HG02798 (cell line): ENCODE data around the gene NFX1.

Experiments used
- ATAC-seq: cut with Tn5 transposase; IDR thresholded peaks from one replicate; pipeline ENCODE4 v1.9.1; 2021; ENCODE audit warnings: mild to moderate bottlenecking; ENCODE audit not compliant: unreplicated experiment, poor library complexity

The NFX1 gene

DNA sequence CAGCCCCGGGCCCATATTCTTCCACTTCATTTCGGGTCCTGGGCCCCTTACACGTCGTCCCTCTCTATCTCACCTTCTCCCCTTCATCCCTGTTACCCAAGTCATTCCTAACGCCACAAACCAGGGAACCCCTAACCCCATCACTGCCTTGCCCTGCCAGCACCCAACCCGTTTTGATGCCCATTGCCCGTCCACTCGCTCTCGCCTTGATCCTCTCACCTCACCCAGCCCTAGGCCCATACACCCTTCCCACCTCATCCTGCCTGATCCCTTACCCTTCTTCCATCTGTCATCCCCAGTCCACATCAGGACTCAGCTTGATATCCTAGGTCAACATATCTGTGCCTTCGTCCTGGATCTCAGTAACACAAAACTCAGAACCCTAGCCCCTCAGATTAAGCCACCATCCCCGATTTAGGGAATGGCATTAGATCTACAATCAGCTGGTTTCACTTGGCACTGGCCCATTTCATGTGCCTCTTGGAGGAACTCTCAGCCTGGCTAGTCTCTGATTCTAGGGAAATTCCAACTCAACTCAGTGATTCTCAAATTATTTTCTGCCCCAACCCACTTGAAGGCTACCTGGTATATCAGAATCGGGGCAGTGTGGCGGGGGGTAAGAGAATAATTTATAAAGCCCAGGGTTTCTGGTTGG is 25.0 kb upstream of the NFX1 start:
- no peak for ATAC-seq

DNA sequence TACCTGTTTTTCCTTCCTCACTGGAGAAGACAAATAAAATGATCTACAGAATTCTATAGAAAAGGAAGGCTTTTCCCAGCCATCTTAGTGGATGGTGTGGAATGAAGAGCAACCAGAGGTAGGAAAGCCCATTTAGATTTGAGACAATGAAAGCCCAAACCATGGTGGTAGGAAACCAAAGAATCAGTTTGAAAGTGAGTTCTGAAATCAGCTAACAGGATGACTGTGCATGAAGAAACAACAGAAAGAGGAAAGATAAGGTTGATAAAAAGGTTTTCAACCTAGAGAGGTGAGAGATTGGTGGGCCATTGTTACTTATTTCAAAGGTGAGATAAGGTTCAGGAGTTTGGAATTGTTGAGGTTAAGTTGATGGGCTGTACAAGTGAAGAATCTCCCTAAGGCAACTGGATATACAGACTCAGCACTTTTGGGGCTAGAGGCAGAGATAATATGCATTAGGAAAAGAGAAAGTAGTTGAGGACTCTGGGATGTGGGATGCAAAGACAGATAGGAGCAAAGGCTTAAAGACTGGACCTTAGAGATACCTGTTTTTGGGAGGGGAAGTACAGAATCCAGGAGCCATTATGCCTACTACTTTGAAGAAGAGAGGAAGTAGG is 23.1 kb upstream of the NFX1 start:
- no peak for ATAC-seq

DNA sequence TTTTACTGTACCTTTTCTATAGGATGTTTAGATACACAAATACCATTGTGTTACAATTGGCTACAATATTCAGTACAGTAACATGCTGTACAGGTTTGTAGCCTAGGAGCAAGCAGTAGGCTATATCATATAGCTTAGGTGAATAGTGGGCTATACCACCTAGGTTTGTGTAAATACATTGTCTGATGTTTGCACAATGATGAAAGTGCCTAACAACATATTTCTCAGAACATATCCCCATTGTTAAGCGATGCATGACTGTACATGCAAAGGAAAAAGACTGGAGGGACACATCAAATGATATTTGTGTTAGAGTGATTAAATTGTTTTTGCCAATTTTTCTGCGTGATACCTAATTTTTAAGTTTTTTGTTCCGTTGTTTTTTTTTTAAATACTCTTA is 20.2 kb upstream of the NFX1 start:
- no peak for ATAC-seq

DNA sequence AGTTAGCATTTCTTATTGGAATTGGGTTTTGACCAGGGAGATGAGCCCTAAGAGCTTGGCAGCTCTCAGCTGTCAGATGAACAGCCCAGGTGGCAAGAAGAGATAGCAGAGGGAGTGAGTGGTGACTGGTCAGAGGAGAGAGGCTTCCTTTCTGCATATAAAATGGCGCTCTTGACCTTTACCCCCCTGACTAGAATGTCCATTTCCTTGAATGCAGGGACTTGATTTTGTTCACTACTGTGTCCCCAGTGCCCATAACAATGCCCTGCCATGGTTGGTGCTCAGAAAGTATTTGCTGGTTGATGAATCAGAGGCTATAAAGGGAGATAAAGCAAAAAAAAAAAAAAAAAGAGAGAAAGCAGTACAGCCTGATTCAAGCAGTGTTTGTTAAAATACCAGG is 18.3 kb upstream of the NFX1 start:
- no peak for ATAC-seq

DNA sequence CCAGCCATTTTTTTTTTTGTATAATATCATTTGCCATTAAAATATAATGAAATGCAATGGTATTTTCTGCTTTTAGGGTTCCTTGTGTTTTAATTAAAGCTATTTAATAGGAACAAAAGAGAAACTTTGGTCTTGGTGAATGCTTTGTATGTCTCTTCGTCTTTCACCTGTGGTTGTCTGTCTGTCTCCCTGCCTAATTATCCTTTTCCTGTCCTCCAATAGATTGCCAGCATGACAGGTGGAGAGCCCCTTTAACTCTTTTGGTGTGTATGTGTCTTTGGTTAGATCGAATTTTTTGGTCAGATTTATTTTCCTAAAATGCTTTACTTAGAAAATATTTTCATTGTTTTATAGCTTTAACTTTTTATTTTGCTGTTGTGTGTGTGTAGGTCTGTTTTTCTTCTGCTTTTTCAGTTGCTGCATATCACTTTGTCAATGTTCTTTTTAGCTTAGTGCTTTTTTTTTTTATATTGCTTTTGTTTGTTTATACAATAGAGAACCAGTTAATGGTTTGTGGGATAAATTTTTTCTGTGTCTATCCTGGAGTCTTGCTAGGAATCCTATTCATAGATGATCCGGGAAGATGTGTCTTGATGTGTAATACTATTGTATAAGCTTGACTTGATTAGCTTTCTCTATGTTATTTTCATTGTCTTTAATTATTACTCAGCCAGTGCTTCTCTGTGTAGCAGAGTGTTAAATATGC is 16.9 kb upstream of the NFX1 start:
- no peak for ATAC-seq

DNA sequence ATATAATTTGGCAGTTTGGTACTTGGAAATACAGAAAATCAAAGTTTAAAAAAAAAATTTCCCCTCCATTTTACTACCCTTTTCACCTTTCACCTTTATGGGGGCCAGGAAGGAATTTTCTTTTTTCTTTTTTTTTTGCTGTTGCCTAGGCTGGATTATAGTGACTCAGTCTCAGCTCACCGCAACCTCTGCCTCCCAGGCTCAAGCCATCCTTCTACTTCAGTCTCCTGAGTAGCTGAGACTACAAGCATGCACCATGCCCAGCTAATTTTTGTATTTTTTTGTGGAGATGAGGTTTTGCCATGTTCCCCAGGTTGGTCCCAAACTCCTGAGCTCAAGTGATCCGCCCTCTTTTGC is 16.4 kb upstream of the NFX1 start:
- ATAC-seq = no peak

DNA sequence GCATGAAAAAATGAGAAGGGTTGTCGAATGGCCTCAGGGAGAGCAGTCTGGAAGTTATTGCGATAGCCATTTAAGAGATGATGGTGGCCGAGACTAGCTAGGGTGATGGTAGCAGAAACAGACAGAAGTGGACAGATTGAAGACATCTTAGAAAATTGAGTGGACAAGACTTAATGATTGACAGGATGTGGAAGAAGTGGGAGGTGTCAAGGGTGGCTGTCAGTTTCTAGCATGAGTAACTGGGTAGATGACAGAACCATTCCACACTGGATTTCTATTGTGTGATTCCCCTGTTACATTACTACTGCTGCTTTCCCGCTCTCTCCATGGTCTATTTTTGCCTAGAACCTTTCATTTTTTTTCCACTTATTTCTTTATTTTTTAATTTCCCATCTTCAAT is 12.8 kb upstream of the NFX1 start:
- ATAC-seq = no peak

DNA sequence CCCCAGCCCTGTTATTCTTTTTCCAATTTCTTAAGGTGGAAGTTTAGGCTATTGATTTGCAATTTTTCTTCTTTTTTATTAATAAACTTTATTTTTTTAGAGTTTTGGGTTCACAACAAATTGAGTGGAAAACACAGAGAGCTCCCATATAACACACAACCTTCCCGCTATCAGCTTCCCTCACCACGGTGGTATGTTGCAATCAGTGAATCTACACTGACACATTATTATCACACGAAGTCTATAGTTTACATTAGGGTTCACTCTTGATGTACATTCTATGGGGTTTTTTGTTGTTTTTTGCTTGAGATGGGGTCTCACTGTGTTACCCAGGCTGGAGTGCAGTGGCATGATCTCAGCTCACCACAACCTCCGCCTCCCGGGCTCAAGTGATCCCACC is 4.8 kb upstream of the NFX1 start:
- ATAC-seq = no peak

DNA sequence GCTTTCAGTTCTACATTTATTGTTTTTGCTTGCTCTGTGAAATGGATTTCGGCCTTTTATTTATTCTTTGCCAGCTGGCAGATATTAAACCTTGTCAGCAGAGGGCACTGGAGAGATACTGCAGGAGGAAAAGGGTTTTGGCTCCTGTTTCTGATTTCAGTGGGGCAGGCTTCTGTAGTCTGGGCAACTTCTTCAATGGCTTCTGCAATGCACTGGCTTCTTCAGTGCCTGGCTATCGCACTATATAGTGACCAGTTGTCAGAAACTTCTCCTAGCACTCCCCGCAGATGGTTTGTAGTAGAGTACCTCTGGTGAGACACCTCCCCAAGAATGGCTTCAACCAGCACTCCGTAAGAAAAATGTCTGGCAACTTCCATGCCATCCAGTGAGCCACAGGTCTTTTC is 3.2 kb upstream of the NFX1 start:
- ATAC-seq = no peak

DNA sequence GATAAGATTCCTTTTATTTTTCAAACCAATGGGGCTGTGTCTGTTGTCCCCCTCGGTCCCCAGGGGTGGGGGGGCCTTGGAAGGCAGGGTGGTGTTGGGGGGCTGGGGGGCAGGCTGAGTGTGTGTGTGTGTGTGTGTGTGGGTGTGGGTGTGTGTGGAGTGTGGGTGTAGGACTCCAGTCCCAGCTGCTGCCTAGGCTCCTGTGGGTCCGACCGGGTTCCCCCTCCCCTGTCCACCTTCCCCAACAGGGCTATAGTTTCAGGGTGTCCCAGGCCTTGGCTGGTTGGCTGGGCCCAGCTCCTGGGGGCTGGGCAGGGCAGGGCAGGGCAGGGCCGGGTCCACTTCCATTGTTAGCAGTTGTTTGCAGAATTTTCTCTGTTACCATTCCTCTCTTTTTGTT is 2.1 kb upstream of the NFX1 start:
- no peak for ATAC-seq

DNA sequence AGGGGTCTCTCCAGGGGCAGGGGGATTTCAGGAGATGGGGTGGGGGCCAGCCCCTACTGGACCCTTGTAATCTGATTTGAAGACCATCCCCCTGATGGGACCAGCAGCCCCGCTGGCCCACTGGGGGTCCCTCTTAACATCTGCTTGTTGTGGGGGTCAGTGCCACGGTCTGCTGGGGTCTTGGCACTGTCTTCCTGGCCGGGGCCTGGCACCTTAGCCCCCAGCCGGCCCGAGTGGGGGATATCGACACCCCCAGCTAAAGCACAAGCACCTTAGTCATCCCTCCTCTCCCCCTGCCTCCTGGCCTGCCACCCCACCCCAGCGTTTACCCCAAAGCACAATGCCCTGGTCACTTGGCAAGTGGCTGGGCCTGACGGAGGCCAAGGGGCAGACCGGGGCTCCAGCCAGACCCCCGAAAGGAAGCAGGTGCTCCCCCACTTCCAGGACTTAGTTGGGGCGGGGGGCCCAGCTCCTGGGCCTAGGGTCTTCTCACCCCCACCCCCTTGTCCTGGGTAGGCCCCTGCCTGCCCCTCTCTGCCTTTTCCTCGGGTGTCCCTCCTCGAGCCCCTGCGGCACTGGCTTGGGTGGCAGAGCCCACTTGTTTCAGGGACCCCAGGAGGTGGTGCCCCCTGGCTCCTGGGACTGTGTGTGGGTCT is 1.4 kb upstream of the NFX1 start:
- no peak for ATAC-seq

DNA sequence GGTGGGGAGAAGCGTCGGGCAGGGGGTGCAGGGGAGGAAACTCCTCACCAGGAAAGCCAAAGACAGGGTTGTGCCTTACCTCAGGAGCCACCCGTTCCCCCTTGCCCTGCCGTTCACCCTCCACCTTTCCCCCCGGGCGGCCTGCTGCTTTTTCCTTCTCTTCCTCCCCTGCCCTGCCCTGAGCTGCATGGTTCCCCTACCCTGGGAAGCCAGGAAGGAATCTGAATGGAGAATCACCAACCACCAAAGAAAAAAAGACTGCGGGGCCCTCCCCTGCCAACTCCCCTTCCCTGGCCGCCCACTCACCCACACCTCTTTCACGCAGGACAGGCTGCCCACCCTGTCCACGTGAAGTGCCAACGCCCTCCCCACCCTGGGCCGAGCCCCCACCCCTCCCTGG is 820 bp upstream of the NFX1 start:
- no peak for ATAC-seq

DNA sequence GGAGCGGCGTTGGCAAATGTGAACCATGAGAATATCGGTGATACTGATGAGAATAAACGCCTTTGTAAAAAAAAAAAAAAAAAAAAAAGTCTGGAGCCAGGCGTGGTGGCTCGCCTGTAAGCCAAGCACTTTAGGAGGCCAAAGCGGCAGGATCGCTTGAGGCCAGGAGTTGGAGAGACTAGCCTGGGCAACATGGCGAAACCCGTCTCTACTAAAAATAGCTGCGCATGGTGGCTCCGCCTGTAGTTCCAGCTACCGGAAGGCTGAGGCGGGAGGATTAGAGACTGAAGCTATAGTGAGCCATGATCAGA is 425 bp upstream of the NFX1 start:
- ATAC-seq = peak; percentile 38

DNA sequence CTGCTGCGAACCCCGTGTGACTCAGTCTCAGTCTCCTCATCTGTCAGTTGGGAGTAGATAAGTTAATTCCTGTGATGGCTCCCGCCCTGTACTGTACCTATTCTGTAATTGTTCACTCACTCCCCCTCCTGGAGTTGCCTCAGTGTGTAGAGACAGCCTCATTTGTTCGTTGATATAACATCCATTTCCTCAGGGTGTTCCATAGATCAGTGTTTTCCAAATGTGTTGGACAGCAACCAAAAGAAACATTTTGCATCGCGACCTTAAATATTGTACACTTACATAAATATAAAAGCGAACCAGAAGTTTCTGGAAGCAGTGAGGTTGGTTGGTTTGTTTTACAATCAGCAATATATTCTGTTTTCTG is 698 bp downstream of the NFX1 start:
- ATAC-seq = no peak

DNA sequence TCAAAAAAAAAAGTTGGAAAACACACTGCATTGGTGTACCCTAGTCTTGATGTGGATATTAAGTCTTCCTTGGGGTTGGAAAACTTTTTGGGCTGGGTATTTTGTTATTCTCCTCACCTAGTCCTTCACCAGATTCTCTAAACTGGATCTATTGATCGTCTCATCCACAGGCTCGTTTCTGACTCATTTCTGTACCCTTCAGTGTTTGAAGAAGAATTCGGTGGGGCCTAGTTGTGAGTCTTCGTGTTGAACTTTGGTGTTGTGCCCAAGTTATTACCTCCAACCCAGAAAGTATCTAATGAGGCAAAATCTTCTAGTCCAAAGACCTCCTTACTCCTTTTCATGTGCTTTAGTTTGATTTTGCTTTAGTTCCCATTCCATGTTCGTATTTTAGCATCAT is 1.6 kb downstream of the NFX1 start:
- no peak for ATAC-seq

DNA sequence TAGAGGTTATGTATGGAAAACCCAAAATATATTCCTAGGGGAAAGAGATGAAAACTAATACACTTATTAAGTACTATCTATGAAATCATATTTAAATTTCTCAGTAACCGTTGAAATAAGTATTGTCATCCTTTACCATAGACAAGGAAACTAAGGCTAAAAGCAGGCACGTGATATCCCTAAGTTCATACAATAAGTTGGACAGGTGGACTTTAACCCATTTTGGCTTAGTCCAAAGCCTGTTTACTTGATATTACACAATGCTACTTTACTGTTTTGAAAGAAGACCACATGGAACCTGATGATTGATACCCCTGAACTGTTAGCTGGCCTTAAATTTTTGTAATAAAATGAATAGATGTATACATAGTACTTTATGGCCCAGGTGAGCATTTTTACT is 3.5 kb downstream of the NFX1 start:
- ATAC-seq = no peak

DNA sequence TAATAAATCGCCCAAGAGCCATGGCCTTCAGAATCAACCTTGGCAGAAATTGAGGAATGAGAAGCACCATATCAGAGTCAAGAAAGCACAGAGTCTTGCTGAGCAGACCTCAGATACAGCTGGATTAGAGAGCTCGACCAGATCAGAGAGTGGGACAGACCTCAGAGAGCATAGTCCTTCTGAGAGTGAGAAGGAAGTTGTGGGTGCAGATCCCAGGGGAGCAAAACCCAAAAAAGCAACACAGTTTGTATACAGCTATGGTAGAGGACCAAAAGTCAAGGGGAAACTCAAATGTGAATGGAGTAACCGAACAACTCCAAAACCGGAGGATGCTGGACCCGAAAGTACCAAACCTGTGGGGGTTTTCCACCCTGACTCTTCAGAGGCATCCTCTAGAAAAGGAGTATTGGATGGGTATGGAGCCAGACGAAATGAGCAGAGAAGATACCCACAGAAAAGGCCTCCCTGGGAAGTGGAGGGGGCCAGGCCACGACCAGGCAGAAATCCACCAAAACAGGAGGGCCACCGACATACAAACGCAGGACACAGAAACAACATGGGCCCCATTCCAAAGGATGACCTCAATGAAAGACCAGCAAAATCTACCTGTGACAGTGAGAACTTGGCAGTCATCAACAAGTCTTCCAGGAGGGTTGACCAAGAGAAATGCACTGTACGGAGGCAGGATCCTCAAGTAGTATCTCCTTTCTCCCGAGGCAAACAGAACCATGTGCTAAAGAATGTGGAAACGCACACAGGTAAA is 4.5 kb downstream of the NFX1 start:
- ATAC-seq = no peak

DNA sequence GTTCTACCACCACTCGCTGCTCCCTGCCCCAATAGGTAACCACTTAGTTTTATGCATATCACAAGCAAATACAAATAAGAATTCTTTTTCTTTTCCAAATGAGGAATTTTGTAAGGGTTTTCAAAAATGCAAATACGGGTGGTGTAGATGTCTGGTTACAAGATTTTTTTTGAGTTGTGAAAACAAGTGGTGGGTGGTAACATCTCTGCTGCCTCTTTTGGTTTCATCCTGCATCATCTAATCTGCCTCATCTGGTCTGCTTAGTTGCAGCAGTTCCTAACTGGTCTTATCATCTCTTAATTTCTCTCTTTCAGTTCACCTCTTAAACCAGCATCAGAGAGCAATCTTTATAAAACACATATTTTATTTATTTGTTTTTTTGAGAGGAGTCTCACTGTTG is 5.3 kb downstream of the NFX1 start:
- ATAC-seq = peak; percentile 42

DNA sequence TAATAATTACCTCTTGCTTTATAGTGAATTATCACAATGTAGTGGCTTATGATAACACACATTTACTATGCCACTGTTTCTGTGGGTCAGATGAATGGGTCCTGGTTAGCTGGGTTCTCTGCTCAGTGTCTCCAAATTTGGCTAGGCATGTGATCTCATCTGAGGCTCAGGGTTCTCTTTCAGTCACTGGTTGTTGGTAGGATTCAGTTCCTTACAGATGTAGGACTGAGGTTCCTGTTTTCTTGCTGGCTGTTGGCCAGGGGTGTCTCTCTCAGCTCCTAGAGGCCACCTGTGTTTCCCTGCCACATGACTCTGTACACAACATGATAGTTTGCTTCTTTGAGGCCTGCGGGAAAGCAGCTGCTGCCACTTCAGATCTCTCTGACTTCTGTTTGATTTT is 7.1 kb downstream of the NFX1 start:
- ATAC-seq = peak; percentile 90

DNA sequence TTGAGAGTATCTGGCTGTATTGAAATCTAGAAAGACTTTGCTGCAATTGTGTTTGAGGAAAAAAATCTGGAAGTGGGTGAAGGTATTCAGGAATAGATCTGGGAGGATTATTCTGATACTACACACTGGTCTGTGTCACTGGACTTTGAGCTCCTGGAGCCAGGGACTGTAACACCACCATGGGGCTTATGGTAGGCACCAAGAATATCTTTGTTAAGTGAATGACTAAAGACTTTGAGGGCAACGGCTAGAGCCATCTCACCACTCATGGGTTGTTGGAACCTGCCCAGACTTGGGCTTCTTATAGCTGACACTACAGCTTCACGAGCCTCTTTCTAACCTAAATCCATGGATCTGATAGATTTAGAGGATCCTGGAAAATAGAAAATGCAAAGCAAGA is 10.2 kb downstream of the NFX1 start:
- ATAC-seq = no peak

DNA sequence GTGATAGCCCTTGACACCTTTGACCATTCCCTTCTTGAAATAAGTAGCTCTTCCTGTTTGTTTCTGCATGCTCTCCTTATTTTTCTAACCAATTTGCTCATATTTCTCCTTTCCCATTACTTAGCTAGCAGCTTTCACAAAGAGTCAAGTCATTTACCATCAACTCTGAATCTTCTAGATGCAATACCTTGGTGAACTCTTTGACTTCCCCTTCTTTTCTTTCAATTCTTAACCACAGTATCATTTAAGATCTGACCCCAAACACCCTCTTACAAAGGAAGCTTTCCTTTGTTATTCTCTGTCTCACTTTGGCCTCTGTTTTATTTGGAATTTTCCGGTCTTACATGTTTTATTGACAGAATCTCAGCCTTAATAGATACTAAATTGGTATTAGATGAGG is 14.0 kb downstream of the NFX1 start:
- ATAC-seq = peak; percentile 45
